HG03439 (cell line): ENCODE measurements around the gene LIPC.

ENCODE experiments used
- ATAC-seq: cut with Tn5 transposase; IDR thresholded peaks from one replicate; pipeline ENCODE4 v1.9.1; 2021; ENCODE audit warnings: mild to moderate bottlenecking, moderate library complexity; ENCODE audit not compliant: unreplicated experiment

LIPC gene

DNA sequence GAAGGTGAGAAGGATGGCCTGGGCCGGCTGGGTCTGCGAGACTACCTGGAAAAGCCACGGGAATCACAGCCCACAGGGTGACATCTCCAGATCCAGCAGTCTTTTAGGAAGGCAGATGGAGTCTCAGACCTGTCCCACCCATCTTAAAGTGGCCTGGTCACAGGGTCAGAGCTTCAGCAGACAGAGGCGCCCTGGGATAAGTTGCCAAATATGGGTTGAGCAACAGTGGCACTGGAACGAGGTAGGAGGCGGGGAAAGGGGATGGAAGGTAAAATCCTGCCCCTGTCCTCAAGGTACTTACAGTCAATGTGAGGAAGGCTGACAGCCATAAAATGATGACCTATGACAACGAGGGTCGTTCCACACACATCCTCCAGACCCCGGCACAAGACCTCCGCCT, 80.7 kb downstream of the LIPC start:
- ATAC-seq: no peak

DNA sequence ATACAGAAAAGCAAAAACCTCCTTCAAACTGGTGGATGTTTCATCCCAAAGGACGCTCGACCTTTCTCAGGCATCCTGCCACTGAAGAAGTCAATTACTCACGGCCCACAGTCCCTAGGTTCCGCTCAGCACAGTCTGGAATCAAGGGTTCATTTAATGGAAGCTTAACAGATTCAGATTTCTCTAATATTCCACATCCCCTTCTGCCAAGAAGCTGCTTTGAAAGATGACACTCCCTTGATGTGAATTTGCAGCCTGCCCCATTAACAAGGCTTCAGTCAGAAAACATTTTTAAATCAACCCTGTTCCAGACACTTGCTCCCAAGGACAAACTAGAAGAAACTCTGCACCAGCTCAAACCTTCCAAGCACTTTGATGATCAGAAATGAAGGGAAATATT, 81.2 kb downstream of the LIPC start:
- ATAC-seq: no peak

DNA sequence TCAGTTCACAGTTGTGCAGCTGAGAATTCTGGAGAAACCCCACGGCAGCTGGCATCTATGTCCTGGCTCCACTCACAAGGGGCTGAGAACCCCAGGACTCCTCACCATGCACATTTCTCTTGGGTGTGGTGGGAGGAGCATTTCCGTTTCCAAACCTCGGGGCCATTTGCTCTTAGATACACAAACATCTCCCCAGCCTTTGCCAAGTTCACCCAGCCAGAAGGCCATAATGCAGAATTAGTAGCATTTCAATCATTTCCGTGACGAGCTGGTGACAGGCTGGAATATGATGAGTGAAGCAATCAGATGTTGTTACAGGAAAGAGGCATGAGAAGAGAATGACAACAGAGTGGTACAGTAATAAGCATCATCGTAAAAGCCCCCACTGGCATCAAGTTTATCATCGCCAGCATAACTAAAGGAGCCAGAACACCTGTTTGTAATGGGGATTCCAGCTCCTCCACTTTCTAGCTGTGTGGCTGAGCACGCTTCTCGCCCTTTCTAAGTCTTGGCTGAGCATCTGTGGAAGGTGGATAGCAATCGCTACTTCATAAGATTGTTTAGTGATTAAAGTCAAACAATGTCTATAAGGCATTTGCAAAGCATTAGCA, 82.0 kb downstream of the LIPC start:
- no peak for ATAC-seq

DNA sequence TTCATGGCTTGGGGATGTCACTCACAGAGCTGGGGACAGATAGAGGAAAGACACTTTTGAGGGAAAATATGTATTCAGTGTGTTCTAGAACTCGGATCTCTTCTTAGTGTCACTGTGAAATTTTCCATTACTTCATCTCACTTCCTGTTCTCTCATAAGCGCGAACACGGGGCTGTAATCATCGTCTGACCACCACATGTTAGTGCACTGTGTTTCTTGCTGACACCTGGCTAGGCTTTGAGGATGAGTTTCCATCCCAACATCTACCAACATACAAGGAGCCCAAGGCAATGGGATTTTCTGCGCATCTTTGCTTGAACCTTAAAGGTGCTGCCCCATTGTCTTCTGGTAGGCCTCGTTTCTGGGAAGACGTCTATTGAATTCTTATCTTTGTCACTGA, 84.0 kb downstream of the LIPC start:
- no peak for ATAC-seq

DNA sequence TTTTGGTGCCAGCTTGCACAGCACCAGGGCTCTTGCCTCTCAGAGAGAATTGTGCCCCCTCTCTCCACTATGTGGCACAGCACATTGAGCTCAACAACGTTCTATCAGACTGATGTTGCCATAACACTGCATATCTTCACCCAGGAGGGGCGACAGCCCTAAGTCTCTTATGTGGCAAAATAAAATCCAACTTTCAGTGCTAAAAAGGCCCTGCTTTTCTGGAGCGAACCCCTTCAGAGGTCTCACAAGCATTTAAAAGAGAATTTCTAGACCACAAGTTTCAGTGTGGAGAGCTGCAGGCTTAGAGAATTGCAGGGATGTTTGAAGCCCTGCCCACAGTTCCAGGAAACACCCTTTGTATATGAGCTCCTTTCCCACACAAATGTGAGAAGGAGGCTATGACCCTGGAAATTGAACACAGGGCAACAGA, 85.5 kb downstream of the LIPC start:
- no peak for ATAC-seq

DNA sequence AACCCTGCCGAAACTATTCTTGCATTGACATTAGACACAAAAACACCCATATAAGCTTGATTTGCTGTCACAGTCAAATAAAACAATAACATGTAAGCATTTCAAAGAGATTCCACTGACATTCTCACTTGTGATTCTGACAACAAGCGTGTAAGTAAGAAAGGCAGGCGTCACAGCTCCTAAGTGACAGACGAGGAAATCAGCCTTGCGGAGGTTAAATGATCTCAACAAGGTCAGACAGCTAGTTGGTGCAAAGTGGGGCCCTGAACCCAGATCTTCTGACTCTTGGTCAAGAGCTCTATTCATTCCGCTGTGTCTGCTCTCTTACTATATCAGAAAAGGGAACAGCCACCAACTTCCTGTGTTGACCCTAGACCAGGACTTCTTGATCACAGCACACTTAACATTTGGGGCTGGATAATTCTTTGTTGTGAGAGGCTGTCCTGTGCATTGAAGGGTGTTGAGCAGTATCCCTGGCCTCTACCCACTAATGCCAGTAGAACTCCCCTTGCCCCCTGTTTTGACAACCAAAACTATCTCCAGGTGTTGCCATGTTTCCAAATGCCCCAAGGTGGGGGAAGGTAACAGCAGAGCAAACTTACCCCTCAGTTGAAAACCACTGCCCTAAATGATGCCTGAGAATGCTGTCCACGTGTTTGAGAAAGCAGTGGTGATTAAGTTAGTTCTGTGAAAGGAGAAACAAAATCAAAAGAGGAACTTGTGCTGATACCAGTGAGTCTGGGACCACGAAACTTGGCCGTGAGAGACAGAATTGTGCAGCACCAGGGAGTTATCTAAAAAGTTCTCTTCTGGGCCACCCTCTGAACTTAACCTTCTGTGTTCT, 86.1 kb downstream of the LIPC start:
- ATAC-seq: no peak

DNA sequence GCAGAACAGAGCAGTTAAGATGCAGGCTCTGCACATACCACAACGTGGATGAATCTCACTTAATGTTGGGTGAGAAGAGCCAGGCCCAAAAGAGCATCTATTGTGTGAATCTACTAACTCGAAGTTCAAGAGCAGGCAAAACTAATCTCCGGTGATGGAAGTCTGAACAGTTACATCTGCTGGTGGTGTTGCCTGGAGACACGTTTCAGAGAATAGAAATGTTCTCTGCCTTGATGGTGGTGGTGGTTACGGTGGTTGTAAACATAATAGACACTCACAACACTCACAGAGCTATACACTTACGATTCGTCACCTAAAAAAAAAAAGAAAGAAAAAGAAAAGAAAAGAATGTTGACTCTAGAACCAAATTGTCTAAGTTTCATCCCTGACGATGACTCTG, 86.8 kb downstream of the LIPC start:
- ATAC-seq: no peak

DNA sequence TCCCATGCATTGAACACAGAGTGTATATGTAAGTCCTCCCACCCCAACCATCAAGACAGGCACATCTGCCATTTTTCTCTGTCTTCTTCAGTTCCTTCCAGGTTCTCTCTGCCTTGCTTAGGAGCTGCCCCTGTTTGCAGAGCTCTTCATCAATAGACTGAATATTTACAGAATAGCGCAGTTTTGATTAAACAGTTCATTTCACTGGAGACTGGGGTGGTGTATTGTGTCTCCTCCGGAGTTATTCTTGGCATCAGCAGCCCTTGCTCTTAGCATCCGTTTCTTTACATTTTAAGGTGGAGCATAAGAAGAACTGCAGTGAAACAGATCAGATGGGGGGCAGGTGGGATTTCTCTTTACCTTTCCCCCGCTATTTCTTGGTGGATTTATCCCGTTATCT, 87.7 kb downstream of the LIPC start:
- no peak for ATAC-seq

DNA sequence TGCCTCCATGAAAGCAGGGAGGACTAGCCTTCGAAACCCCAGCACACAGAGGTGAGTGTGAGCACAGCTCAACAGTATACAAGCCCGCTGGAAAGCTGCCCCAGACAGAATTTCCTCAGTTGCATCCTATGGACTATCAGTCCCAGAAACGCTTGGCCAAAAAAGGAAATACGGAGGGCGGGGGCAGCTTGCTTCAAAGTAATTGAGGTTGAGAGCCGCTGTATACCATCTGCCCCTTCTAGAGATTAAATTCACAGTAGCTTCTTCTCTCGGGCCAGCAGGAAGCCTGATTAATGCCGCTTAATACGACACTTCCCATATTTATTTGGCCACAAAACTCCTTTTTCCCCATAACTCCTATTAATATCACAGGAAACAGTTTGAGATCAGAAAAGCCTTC, 88.7 kb downstream of the LIPC start:
- no peak for ATAC-seq

DNA sequence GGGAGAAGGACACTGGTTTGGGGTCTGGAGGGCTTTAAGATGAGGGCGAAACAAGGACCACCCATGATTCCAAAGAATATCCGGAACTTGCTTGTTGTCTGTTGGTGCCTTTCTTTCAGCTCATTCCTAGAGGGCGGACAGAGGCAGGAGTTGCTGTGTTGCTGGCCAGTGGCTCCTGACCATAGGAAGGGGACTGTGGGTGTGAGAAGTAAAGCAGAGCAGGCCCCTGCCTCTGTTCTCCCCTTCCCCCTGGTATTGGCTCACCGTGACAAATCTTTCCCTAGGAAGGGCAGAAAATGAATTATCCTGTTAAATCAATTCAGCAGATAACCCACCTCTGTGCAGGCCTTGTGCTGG, 89.1 kb downstream of the LIPC start:
- ATAC-seq: no peak

DNA sequence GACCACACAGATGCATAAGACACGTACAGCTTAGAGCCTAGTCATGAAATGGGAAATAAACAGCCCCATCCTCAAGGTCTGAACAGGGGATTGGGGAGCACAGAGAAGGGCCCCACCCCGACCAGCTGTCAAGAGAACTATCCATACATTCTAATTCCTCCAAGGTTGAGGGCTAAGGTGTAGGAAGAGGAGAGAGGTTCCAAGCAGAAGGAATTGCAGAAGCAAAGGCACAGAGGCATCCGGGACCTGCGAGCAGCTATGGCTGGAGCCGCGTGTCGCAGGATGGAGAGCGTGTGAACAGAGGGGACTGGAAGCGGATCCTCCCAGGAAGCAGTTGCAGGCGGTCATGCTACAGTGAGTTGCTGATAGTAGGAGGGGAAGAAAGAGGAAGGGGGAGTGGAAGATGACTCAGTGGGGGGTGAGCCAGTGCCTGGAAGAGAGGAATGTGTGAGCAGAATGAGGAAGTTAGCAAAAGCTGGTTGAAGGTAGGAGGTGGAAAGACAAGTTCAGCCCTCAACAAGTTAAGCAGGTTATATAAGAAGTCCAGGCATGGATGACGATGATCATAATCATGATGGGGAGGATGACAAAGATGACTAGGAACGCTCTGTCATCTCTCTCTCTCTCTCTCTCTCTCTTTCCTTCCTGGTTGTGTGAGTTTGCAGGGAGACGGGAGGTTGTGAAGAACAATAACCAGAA, 89.7 kb downstream of the LIPC start:
- no peak for ATAC-seq

DNA sequence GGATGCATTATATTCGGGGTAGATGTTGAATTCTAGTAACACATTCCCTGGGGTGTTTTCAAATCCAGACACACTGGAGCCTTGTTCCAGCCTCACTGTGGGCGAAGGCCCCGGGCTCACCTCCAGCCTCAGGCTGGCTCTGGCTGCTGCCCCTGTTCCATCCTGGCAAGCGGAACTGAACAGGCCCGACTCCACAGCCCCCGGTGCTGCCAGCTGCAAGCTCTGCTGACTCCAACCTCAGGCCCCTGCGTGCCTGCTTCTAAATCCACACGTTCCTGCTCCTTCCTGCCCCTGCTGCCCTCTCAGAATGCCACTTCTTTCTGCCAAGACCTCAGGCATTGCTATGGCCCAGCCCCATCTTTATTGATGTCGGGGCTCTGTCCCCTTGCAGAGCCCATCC, 90.6 kb downstream of the LIPC start:
- no peak for ATAC-seq

DNA sequence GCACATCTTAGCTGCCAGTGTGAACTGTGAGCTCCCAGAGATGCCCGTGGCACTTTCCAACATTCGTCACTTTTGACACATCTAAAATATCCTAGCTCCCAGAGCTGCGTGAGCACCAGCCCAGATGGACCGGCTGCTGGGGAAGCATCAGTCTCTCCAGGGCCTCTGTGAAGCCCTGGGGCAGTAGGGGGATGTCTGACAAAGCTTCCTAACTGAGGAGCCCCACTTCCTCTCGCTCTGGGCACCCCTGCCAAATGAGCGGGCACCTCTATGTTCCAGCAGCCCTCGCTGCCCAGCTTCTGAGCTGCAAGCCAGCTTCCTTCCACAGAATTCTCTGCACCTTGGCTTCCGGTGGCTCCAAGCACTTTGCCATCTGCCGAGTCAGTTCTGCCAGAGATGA, 91.1 kb downstream of the LIPC start:
- ATAC-seq: no peak

DNA sequence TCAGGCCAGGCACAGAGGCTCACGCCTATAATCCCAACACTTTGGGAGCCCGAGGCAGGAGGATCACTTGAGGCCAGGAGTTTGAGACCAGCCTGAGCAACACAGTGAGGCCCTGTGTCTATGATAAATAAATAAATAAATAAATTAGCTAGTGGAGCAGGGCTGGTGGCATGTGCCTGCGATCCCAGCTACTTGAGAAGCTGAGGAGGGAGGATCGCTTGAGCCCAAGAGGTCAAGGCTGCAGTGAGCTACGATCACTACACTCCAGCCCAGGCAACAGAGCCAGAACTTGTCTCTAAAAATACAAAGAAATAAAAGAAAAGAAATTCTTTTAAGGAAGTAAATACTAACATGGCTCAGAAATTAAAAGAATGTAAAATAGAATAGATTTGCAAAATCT, 91.8 kb downstream of the LIPC start:
- ATAC-seq: no peak

DNA sequence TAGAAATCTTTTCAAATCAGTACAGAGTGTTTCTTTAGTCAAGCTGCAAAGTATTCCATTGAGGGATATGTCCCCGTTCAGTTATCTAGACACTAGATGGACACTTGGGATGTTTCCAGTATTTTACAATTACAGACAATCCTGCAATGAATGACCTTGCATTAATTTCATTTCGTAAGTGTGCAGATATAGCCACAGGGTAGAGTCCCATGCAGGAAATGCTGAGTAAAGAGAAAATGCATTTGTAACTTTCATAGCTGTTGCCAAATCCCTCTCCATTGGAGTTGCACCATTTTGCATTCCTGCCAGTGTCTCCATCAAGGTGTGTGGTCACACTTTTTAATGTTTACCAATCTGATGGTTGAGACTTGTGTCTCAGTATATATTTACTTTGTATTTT, 92.5 kb downstream of the LIPC start:
- ATAC-seq: no peak

DNA sequence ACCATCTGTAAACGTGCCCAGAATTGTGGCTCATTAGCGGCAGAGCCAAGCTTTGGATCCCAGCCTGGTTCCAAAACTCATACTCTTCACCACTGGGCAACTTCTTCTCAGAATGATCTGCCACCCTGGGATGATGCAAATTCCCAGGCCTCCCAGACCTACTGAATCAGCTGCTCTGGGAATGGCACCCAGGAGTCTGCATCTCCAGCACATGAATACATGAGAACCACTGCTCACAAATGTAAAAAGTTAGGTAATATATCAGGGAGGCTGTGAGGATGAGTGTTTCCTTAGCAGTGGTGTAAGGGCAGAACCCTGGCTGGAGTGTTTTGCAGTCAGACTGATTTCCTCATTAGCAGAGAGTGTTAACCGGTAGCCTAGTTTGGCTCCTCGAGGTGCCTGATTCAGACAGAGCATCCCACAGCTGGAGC, 94.2 kb downstream of the LIPC start:
- ATAC-seq: no peak

DNA sequence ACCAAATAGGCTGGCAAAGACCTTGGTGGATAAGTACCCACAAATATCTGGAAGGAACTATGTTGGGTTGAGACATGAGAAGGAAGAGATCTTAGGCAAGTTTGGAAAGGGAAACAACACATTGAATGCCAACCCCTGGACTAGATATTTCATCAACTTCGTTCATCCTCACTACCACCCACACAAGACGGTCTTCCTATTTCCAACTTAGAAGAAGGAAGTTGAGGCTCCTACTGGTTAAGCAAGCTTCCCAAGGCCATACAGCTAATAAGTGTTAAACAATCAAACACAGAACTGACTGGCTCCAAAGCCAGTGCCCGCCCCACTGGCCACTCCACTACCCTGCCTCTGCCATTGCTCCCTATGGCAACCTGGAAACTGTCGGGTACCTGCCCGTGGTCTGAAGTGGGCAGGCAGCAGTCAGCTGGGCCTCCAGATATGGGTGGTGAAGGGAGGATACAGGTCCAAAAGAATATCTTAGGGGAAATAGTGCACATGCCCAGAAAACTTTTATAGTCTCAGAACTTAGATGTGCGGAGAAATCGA, 94.9 kb downstream of the LIPC start:
- no peak for ATAC-seq

DNA sequence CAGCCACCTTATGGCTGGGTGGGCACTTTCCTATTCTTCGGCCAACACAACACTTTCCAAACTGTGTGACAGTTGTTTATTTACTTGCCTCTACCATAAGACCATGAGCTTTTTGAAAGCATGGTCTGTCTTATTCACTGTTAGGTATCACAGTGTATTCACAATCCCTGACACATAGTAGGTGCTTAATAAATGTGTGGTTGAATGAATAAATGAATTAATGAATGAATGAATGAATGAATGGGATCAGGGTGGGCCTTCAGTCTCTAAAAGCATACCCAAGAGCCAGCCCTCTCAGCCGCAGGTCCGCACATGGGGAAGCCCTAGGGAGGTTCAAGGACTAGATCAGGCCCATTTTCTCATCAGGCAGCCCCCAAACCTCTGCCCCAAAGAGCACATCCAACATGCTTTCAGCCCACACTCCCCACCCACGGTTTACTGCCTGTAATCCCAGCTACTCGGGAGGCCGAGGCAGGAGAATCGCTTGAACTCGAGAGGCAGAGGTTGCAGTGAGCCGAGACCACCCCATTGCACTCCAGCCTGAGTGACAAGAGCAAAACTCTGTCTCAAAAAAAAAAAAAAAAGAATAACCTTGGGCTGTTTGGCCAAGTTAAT, 95.9 kb downstream of the LIPC start:
- ATAC-seq: no peak

DNA sequence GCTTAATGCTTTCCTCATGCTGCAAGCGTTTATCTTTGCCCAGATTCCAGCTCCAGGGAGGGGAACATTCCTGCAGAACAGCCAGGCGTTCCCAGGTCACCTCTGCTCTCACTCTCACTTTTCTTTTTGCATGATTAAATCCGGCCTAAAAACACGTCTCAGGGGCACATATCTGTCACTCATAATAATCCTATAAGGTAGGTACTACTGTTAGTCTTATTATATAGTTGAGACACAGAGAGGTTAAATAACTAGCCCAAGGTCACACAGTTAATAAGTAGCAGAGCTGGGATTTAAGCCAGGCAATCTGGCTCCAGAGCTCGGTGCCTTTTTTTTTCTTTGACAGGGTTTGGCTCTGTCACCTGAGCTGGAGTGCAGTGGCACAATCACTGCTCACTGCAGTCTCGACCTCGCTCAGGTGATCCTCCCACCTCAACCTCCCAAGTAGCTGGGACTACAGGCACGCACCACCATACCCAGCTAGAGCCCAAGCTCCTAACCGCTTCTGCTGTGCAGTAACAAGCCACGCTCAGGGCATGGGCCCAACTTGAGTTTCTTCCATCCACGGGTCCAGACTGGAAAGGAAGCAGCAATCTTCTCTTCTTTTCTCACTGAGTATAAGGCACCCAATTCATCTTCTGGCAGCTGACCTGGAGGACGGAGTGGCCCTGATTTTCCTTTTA, 96.5 kb downstream of the LIPC start:
- no peak for ATAC-seq

DNA sequence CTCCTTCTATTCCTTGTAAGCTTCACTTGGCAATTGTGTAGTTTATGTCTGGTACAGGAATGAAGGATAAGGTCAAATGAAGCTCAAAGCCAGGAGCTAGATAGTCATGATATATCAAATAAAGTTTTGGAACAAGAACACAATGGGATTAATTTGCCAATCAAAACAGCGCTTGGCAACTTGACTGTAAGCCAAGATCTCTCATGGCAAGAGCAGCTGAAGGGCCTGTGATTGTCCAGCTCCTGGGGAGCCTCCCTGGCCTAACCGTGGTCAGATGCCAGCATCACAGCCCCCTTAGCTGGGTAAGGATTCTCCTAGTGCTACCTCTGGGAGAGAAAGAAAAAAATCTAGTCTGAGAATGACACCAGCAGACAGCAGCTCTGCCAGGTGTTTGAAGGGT, 97.2 kb downstream of the LIPC start:
- ATAC-seq: no peak

DNA sequence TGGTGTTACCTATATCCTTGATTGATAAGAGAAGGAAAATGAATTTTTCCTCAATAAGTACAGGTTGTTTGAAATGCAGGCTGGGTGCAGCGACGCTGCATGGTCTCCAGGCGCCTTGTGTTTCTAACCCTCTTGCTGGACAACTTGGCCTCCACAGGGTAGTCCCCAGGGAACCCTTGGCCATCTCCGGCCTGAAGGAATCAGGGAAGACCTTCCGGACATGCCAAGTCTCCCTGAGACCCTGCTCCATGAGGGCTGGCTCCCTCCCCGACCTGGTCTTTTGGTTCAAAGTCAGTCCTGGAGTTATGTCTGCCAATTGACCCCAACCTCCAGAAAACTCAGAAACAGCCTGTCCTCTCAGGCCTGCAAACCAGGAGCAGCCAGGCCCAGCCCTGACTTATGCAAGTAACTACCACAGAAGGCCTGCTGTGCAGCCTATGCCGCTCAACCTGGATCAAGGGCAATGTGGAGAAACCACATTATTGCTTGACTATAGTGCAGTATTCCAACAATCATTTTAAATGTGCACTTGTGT, 98.3 kb downstream of the LIPC start:
- no peak for ATAC-seq
